ENCODE measurements around the gene F9. TPM values are rescaled to one million over a fixed set of nuclear protein-coding genes. Genes with fewer than 3 reads are reported as not detected.

F9 gene
- total and polyA plus RNA-seq, 4 experiments from 2014 or later: not detected

DNA sequence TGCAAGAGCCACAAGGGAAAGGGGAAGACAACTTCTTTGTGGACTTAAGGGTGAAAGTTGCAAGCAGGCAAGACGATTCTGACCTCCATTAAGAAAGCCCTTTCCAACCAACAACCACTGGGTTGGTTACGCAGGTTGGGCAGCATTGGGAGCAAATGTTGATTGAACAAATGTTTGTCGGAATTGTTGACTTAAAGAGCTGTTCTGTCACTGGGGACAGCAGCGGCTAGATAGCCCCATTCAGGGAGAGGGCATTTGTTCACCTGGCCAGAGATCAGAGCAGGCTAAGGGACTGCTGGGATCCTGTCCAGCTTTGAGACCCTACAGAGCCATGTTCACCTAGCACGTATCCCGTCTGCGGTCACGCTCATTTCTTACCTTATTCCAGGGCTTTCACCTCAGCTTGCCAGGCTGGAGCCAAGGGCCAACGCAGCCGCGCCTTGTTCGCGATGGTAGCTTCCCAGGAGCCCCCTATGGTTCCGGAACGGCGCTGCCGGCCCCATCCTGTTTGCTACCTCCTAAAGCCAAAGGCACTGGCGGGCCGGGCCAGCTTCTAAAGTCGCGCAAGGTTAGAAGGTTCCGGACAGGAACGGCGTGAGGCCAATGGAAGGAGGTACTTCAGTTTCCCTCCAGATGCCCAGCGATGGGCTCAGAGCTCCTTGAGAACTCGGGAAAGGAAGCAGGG is 24.6 kb downstream of the F9 start:
- ChIA-PET POLR2A (ENCODE audit: partially characterized antibody) (no interaction called here), CTCF (ENCODE audit: partially characterized antibody) (interaction anchor here (0.9 kb wide), 1 partner anchor 9 kb away, joined by 4 read pairs; no protein-coding TSS in a partner anchor)
- peaks cover 0 to 5% (median 3%) of the 10 kb centered on the region in 4 donors for H3K4me1 Mint-ChIP-seq
- Histone ChIP-seq H3K9me3 (ENCODE audit: control insufficient read depth in 1 of 2, low read length in 2 of 2) (no peaks in the 10 kb centered on the region), H3K27ac (ENCODE audit: low read depth, low read length) (no peak overlapping the region), H3K4me1 (ENCODE audit: insufficient read depth, low read length) (no peaks in the 10 kb centered on the region), H3K36me3 (ENCODE audit: insufficient read depth, low read length) (no peaks in the 10 kb centered on the region), H3K27me3 (ENCODE audit: insufficient read depth, low read length) (no peaks in the 10 kb centered on the region), H3K4me3 (ENCODE audit: low read length in 2 of 2) (no peak overlapping the region)
- intact Hi-C loops (cut with micrococcal nuclease): no loop called here
- no peak overlapping the region for H3K4me3 Mint-ChIP-seq
- H3K9me3 Mint-ChIP-seq: peaks cover 0 to 1% (median 0%) of the 10 kb centered on the region in 8 donors
- peaks cover 3 to 4% of the 10 kb centered on the region in 2 donors for H3K27me3 Mint-ChIP-seq
- no peak for DNase-seq
- no peaks in the 10 kb centered on the region for H3K36me3 Mint-ChIP-seq
- no peak overlapping the region for H3K27ac Mint-ChIP-seq

DNA sequence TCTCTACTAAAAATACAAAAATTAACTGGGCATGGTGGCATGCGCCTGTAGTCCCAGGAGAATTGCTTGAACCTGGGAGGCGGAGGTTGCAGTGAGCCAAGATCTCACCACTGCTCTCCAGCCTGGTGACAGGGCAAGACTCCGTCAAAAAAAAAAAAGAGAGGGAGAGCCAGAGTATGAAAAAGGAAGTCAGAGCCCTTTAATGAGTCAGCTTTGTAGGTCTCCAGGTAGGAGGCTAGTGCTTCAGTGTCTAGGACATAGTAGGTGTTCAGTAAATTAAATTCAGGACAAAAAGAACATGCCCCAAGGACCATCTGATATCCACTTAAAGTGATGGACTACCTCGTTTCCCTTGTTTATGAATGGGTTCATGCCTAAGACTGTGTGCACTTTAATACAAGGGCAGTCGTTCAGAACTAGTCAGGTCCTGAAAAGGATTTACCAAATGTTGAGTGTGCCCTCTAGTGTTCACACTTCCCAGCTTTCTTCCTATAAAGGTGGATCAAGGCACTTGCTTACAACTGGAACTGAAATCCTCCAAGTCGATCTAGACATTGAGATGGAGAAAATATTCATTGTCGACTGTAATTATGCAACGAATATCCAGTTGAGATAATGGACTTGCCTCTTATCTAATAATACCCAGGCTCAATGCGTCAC is 29.0 kb downstream of the F9 start:
- DNase-seq: no peak

DNA sequence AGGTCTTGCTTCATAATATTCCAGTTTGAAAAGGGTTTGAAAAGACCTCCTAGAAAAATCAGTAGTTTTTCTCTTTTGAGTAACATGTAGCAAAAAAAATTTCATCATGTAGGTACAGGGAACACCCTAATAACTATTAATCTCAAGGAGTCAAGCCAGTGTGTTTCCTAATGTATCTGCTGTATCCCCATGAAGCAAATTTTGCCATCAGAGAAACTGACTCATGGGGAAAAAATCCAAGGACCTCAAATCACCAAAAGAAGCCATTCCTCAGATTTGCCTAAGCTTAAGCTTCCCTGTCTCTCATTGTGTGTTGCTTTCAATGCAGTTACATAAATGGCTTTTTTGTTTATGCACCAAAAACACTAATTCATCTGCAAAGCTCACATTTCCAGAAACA is 29.7 kb downstream of the F9 start:
- Mint-ChIP-seq H3K27ac (no peak overlapping the region), H3K9me3 (peaks cover 0 to 1% (median 0%) of the 10 kb centered on the region in 8 donors), H3K4me1 (no peaks in the 10 kb centered on the region), H3K27me3 (peaks cover 0 to 1% of the 10 kb centered on the region in 2 donors), H3K4me3 (no peak overlapping the region), H3K36me3 (no peaks in the 10 kb centered on the region)
- H3K9me3 ChIP-seq (ENCODE audit: control insufficient read depth in 1 of 2, low read length in 2 of 2): no peaks in the 10 kb centered on the region
- no peaks in the 10 kb centered on the region for H3K27me3 ChIP-seq (ENCODE audit: insufficient read depth, low read length)
- H3K4me3 ChIP-seq (ENCODE audit: low read length in 2 of 2): no peak overlapping the region
- H3K36me3 ChIP-seq (ENCODE audit: insufficient read depth, low read length): no peaks in the 10 kb centered on the region
- no peak overlapping the region for H3K27ac ChIP-seq (ENCODE audit: low read depth, low read length)
- ChIA-PET POLR2A (ENCODE audit: partially characterized antibody) (no interaction called here), CTCF (ENCODE audit: partially characterized antibody) (no interaction called here)
- H3K4me1 ChIP-seq (ENCODE audit: insufficient read depth, low read length): no peaks in the 10 kb centered on the region
- no peak for DNase-seq
- intact Hi-C loops (cut with micrococcal nuclease): no loop called here

More for the DNA sequence above, 29.0 kb downstream of the F9 start:
- POLR2A ChIA-PET (ENCODE audit: partially characterized antibody): no interaction called here
- Mint-ChIP-seq H3K9me3 (peaks cover 0 to 1% (median 0%) of the 10 kb centered on the region in 8 donors), H3K36me3 (no peaks in the 10 kb centered on the region), H3K4me1 (no peaks in the 10 kb centered on the region), H3K4me3 (no peak overlapping the region), H3K27me3 (peaks cover 0 to 1% of the 10 kb centered on the region in 2 donors), H3K27ac (no peak overlapping the region)
- H3K4me1 ChIP-seq (ENCODE audit: insufficient read depth, low read length): no peaks in the 10 kb centered on the region
- H3K36me3 ChIP-seq (ENCODE audit: insufficient read depth, low read length): no peaks in the 10 kb centered on the region
- intact Hi-C loops (cut with micrococcal nuclease): no loop called here
- H3K9me3 ChIP-seq (ENCODE audit: control insufficient read depth in 1 of 2, low read length in 2 of 2): no peaks in the 10 kb centered on the region
- no peaks in the 10 kb centered on the region for H3K27me3 ChIP-seq (ENCODE audit: insufficient read depth, low read length)
- H3K27ac ChIP-seq (ENCODE audit: low read depth, low read length): no peak overlapping the region
- H3K4me3 ChIP-seq (ENCODE audit: low read length in 2 of 2): no peak overlapping the region
- CTCF ChIA-PET (ENCODE audit: partially characterized antibody): no interaction called here

DNA sequence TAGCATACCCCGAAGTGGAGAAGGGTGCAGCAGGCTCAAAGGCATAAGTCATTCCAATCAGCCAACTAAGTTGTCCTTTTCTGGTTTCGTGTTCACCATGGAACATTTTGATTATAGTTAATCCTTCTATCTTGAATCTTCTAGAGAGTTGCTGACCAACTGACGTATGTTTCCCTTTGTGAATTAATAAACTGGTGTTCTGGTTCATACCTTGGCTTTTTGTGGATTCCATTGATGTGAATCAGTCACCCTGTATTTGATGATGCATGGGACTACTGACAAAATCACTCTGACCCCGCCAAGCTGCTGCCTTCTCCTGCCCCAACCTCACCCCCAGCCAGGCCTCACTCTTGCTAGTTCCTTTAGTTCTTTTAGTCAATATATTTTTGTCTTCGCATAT is 32.7 kb downstream of the F9 start:
- no peaks in the 10 kb centered on the region for H3K9me3 ChIP-seq (ENCODE audit: control insufficient read depth in 1 of 2, low read length in 2 of 2)
- no peaks in the 10 kb centered on the region for H3K9me3 Mint-ChIP-seq
- no peaks in the 10 kb centered on the region for H3K4me1 Mint-ChIP-seq
- H3K36me3 Mint-ChIP-seq: no peaks in the 10 kb centered on the region
- H3K27ac Mint-ChIP-seq: no peak overlapping the region
- H3K4me3 Mint-ChIP-seq: no peak overlapping the region
- peaks cover 0 to 2% of the 10 kb centered on the region in 2 donors for H3K27me3 Mint-ChIP-seq
- POLR2A ChIA-PET (ENCODE audit: partially characterized antibody): no interaction called here
- no peak overlapping the region for H3K4me3 ChIP-seq (ENCODE audit: low read length in 2 of 2)
- H3K27ac ChIP-seq (ENCODE audit: low read depth, low read length): no peak overlapping the region
- no peak for DNase-seq
- no peaks in the 10 kb centered on the region for H3K4me1 ChIP-seq (ENCODE audit: insufficient read depth, low read length)
- H3K36me3 ChIP-seq (ENCODE audit: insufficient read depth, low read length): no peaks in the 10 kb centered on the region
- no peaks in the 10 kb centered on the region for H3K27me3 ChIP-seq (ENCODE audit: insufficient read depth, low read length)
- intact Hi-C loops (cut with micrococcal nuclease): no loop called here
- CTCF ChIA-PET (ENCODE audit: partially characterized antibody): no interaction called here

DNA sequence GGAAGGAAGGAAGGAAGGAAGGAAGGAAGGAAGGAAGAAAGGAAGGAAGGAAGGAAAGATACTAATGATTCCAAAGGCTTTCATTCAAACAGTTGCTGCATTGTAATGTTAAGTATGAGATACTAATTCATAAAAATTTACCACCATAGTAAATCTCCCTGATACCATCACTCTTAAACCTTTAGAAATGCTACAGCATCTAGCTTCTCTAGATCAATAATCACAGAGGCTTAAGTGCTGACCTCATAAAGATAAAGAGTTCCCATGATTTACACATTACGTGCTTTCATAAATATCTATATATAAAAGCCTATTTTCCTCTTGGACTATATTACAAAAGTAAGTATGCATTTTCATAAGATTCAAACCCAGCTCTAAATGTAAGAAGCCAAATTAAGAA is 36.4 kb downstream of the F9 start:
- intact Hi-C loops (cut with micrococcal nuclease): no loop called here
- Mint-ChIP-seq H3K4me1 (no peaks in the 10 kb centered on the region), H3K36me3 (no peaks in the 10 kb centered on the region), H3K27ac (no peak overlapping the region), H3K27me3 (peaks cover 0 to 1% of the 10 kb centered on the region in 2 donors), H3K9me3 (no peaks in the 10 kb centered on the region), H3K4me3 (no peak overlapping the region)
- no peaks in the 10 kb centered on the region for H3K36me3 ChIP-seq (ENCODE audit: insufficient read depth, low read length)
- POLR2A ChIA-PET (ENCODE audit: partially characterized antibody): no interaction called here
- CTCF ChIA-PET (ENCODE audit: partially characterized antibody): no interaction called here
- H3K4me3 ChIP-seq (ENCODE audit: low read length in 2 of 2): no peak overlapping the region
- H3K4me1 ChIP-seq (ENCODE audit: insufficient read depth, low read length): no peaks in the 10 kb centered on the region
- no peak for DNase-seq
- H3K27me3 ChIP-seq (ENCODE audit: insufficient read depth, low read length): no peaks in the 10 kb centered on the region
- H3K27ac ChIP-seq (ENCODE audit: low read depth, low read length): no peak overlapping the region
- H3K9me3 ChIP-seq (ENCODE audit: control insufficient read depth in 1 of 2, low read length in 2 of 2): no peaks in the 10 kb centered on the region

DNA sequence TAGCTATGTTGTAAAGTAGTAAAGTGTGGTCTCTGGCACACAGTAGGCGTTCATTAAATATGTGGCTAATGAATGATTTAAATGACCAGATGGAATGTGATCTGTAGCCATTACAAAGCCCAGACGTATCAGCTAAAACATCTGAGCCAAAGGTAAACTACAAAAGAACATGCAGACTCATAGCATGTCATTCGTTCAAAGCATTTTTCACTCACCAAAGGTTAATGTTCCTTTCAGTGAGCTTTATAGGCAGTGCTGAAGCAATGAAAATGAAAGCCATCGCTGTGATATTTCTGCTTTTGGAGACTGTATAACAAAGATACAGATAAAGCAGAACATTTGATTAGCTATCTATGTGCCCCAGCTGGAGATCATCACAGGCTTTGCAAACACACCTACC is 50.5 kb downstream of the F9 start:
- H3K9me3 ChIP-seq (ENCODE audit: control insufficient read depth in 1 of 2, low read length in 2 of 2): no peaks in the 10 kb centered on the region
- no peak overlapping the region for H3K4me3 ChIP-seq (ENCODE audit: low read length in 2 of 2)
- no peak overlapping the region for H3K27ac Mint-ChIP-seq
- DNase-seq: no peak
- H3K27me3 Mint-ChIP-seq: peaks cover 0 to 1% of the 10 kb centered on the region in 2 donors
- H3K36me3 ChIP-seq (ENCODE audit: insufficient read depth, low read length): no peaks in the 10 kb centered on the region
- H3K36me3 Mint-ChIP-seq: no peaks in the 10 kb centered on the region
- CTCF ChIA-PET (ENCODE audit: partially characterized antibody): no interaction called here
- H3K9me3 Mint-ChIP-seq: no peaks in the 10 kb centered on the region
- H3K27ac ChIP-seq (ENCODE audit: low read depth, low read length): no peak overlapping the region
- intact Hi-C loops (cut with micrococcal nuclease): no loop called here
- POLR2A ChIA-PET (ENCODE audit: partially characterized antibody): no interaction called here
- H3K4me1 ChIP-seq (ENCODE audit: insufficient read depth, low read length): no peaks in the 10 kb centered on the region
- no peaks in the 10 kb centered on the region for H3K27me3 ChIP-seq (ENCODE audit: insufficient read depth, low read length)
- H3K4me1 Mint-ChIP-seq: no peaks in the 10 kb centered on the region
- H3K4me3 Mint-ChIP-seq: no peak overlapping the region

DNA sequence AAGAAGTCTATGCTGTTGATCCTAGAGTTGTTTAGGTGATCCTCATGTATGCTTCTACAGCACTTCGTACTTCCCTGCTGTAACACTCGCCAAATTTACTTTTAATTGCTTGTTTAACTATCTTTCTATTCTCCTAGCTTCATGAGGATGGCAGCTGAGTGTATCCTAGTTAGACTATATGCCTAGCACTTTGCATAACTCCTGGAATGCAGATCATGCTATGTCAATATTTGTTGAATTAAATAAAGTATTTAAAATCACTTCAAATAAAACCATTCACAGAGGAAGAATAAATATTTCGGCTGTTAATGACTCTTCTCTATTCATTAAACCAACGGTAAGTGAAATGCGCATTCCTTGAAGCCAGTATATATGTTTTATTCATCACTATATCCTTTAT is 55.1 kb downstream of the F9 start:
- no peak overlapping the region for H3K4me3 Mint-ChIP-seq
- Histone ChIP-seq H3K4me1 (ENCODE audit: insufficient read depth, low read length) (no peaks in the 10 kb centered on the region), H3K9me3 (ENCODE audit: control insufficient read depth in 1 of 2, low read length in 2 of 2) (no peaks in the 10 kb centered on the region), H3K36me3 (ENCODE audit: insufficient read depth, low read length) (no peaks in the 10 kb centered on the region), H3K27me3 (ENCODE audit: insufficient read depth, low read length) (no peaks in the 10 kb centered on the region), H3K4me3 (ENCODE audit: low read length in 2 of 2) (no peak overlapping the region), H3K27ac (ENCODE audit: low read depth, low read length) (no peak overlapping the region)
- no peaks in the 10 kb centered on the region for H3K27me3 Mint-ChIP-seq
- H3K27ac Mint-ChIP-seq: no peak overlapping the region
- no peaks in the 10 kb centered on the region for H3K4me1 Mint-ChIP-seq
- no peaks in the 10 kb centered on the region for H3K9me3 Mint-ChIP-seq
- ChIA-PET POLR2A (ENCODE audit: partially characterized antibody) (no interaction called here), CTCF (ENCODE audit: partially characterized antibody) (no interaction called here)
- DNase-seq: no peak
- no peaks in the 10 kb centered on the region for H3K36me3 Mint-ChIP-seq
- intact Hi-C loops (cut with micrococcal nuclease): no loop called here
